CD1c-positive myeloid dendritic cell (primary cell): Measurements from ENCODE around the gene TIGD2.

Experiments
- DNase-seq: peaks from one replicate; pipeline ENCODE4 v3.0.0-alpha.2; 2016; ENCODE audit errors: extremely low spot score

TIGD2 gene

DNA sequence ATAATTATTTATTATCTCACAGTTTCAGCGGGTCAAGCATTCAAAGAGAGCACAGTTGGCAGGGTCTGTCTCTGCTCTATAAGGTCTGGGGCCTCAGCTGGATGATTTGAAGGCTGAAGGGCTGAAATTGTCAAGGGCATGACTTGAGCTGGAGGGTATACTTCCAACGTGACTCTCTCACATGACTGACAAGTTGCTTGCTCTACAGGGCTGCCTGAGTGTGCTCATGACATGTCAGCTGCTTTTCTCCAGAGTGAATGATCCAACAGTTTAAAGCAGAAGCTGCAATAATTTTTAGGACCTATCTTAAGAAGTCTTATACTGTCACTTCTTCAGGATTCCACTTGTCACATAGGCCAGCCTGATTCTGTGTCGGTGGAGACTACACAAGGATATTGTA, 51.2 kb downstream of the TIGD2 start:
- no peak for DNase-seq

GRCh38 chr4:89162987-89163386, 51.7 kb downstream of the TIGD2 start:
- DNase-seq: no peak

GRCh38 chr4:89164400-89164799, 53.1 kb downstream of the TIGD2 start:
- no peak for DNase-seq
